ENCODE data around the gene NKX6-2. TPM values are rescaled to one million over a fixed set of nuclear protein-coding genes. Genes with fewer than 3 reads are reported as not detected.
A peak's percentile ranks its signal among the peaks of the same experiment; 100 is the strongest.

The NKX6-2 gene
- total and polyA plus RNA-seq, 11 donors, result 0.03 to 0.27 TPM; not detected in 9

DNA sequence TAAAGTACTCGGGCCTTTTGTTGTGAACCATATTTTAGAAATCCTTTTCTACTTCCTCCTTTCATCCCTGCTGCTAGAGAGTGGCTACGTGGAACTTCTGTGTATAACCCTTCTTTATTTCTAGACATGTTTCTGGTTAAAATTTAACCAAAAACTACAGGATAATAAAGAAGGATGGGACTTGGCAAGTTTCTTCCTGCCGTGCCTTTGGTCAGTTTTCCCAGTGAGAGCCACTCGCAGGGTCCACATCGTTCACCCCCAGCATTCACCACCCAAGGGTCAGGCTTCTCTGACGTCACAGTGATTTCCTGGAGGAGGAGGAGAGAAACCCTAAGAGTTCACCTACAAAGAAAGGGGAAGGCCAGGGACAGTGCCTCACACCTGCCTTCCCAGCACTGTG is 45.4 kb downstream of the NKX6-2 start:
- ATAC-seq, result no peak
- TF ChIP-seq, protein P1, sequence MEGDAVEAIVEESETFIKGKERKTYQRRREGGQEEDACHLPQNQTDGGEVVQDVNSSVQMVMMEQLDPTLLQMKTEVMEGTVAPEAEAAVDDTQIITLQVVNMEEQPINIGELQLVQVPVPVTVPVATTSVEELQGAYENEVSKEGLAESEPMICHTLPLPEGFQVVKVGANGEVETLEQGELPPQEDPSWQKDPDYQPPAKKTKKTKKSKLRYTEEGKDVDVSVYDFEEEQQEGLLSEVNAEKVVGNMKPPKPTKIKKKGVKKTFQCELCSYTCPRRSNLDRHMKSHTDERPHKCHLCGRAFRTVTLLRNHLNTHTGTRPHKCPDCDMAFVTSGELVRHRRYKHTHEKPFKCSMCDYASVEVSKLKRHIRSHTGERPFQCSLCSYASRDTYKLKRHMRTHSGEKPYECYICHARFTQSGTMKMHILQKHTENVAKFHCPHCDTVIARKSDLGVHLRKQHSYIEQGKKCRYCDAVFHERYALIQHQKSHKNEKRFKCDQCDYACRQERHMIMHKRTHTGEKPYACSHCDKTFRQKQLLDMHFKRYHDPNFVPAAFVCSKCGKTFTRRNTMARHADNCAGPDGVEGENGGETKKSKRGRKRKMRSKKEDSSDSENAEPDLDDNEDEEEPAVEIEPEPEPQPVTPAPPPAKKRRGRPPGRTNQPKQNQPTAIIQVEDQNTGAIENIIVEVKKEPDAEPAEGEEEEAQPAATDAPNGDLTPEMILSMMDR (IDR thresholded peaks at IDR 0.05), result no peak
- no peak for TF ChIP-seq POLR2A (IDR thresholded peaks at IDR 0.05)
- Histone ChIP-seq H3K27ac (no peak overlapping the region), H3K9me3 (no peaks in the 10 kb centered on the region), H3K27me3 (no peaks in the 10 kb centered on the region), H3K4me3 (no peak overlapping the region), H3K4me1 (peaks cover 0 to 11% (median 6%) of the 10 kb centered on the region in 12 donors), H3K36me3 (peaks cover 0 to 38% (median 0%) of the 10 kb centered on the region in 9 donors)
- DNase-seq, result no peak
- intact Hi-C loops (cut with DNase I), result no loop called here
- 85 to 93% (median 88%) methylated on average over 6 of the region's 6 CpGs for WGBS, 4 donors

DNA sequence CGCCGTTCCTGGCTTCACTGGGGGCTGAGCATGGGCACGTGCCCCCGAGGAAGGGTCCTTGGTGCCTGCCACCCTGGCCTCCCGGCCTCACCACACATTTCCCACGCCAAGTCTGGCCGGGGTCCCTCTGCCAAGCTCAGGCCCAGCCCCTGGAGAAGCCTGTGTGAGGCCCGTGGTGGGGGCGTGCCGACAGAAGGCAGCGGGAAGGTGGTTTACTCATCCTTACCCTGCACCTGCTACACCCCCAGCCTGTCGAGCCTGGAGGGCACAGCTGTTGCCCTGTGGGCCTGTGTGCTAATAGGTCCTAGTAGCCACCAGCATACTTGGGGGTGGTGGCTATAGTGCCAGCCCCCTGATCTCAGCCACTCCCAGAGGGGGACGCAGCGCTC is 46.7 kb downstream of the NKX6-2 start:
- peak overlapping the region in 1 of 12 donors; percentile 17 for H3K27ac ChIP-seq
- DNase-seq (no peak), ATAC-seq (no peak)
- intact Hi-C loops (cut with DNase I), result no loop called here
- no peak overlapping the region for H3K4me3 ChIP-seq
- 89 to 98% (median 91%) methylated on average over 10 to 14 of the region's 14 CpGs for WGBS, 4 donors
- H3K36me3 ChIP-seq, result peaks cover 0 to 36% (median 1%) of the 10 kb centered on the region in 9 donors
- H3K4me1 ChIP-seq, result peaks cover 0 to 11% (median 6%) of the 10 kb centered on the region in 12 donors
- H3K9me3 ChIP-seq, result no peaks in the 10 kb centered on the region
- TF ChIP-seq POLR2A (IDR thresholded peaks at IDR 0.05), result no peak
- TF ChIP-seq, protein P1 (IDR thresholded peaks at IDR 0.05), result no peak
- no peaks in the 10 kb centered on the region for H3K27me3 ChIP-seq

DNA sequence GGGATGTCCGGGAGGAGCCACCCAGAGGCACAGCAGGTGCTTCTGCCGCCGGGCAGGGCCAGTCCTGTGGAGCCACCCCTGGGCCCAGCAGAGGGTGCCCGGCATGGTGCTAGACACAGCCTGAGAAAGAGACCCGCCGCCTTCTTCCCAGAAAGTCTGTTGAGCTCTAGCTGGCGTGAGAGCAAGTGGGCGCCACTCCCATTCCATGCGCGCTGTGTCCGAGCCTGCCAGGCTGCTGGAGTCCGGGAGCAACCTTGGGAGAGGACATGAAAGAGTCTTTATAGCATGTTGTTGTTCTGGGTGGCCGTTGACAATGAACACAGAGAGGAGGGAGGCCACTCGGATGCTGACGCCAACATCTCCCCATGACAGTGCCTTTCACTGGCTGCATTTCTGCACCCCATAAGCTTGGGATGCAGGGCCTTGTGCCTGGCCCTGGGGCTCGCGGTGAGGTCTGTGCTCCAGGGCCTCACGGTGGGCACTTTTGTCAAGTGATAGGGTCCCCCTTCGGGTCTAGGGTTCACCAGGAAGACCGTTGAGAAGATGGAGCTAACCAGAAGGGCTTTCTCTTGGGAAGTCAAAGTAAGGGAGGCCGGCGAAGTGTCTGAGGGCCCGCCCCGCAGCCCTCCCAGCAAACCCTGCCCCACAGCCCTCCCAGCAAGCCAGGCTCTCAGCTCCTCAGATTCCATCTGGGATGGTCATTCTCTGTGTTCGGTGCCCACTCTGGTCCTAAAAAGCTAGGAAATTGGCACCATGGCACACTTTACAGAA is 47.3 kb downstream of the NKX6-2 start:
- DNase-seq (peak in 1 of 5 donors; percentile 39), ATAC-seq (peak; percentile 8 to 60 (median 40))
- Histone ChIP-seq H3K9me3 (no peaks in the 10 kb centered on the region), H3K27me3 (no peaks in the 10 kb centered on the region), H3K36me3 (peaks cover 0 to 35% (median 6%) of the 10 kb centered on the region in 9 donors), H3K27ac (peak overlapping the region in 5 of 12 donors; percentile 1 to 55 (median 17)), H3K4me3 (no peak overlapping the region), H3K4me1 (peaks cover 0 to 11% (median 6%) of the 10 kb centered on the region in 12 donors)
- no peak for TF ChIP-seq POLR2A (IDR thresholded peaks at IDR 0.05)
- TF ChIP-seq, protein P1 (IDR thresholded peaks at IDR 0.05), result no peak
- 82 to 92% (median 92%) methylated on average over 23 to 25 of the region's 25 CpGs for whole genome bisulfite sequencing, 4 donors
- intact Hi-C loops (cut with DNase I), result no loop called here

DNA sequence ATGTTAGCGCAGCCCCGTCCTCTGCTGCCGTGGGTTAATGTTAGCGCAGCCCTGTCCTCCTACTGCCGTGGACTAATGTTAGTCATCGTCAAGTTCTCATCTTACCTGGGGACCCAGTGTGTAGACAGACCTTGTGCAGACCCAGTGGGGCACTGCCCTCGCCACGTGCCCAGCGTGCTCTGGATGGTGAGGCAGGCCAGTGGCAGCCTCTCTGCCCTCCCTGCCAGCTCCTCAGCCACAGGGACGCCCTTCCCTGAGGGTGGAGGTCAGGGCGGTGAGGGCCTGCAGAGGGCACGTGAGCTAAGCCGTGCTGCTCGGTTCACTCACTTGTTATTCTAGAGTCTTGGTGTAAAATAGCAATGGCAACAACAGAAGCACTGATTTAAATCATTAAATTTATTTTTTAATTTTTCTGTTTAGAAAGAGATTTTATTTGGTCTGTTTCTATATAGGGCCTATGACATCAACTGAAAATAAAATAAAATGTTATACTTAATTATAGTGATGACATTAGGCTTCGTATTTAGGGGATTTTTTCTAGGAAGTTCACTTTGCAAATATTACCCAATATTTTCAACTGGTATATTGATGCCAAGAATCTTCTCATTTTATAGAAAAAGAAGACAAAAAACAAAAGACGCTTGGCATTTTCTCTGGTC is 48.4 kb downstream of the NKX6-2 start:
- no peak for TF ChIP-seq POLR2A (IDR thresholded peaks at IDR 0.05)
- TF ChIP-seq, protein P1 (IDR thresholded peaks at IDR 0.05), result no peak
- peak; percentile 51 to 82 (median 67) for DNase-seq

More for the DNA sequence above, 48.4 kb downstream of the NKX6-2 start:
- Histone ChIP-seq H3K27me3 (no peaks in the 10 kb centered on the region), H3K9me3 (no peaks in the 10 kb centered on the region), H3K4me1 (peaks cover 0 to 11% (median 6%) of the 10 kb centered on the region in 12 donors), H3K27ac (peak overlapping the region in 8 of 12 donors; percentile 1 to 55 (median 18)), H3K36me3 (peaks cover 0 to 34% (median 6%) of the 10 kb centered on the region in 9 donors), H3K4me3 (no peak overlapping the region)
- 64 to 73% (median 68%) methylated on average over 11 to 16 of the region's 16 CpGs for WGBS, 4 donors
- peak; percentile 80 to 95 (median 88) for ATAC-seq
- intact Hi-C loops (cut with DNase I), result no loop called here
